ENCODE data around the gene LRRC43.

DNA sequence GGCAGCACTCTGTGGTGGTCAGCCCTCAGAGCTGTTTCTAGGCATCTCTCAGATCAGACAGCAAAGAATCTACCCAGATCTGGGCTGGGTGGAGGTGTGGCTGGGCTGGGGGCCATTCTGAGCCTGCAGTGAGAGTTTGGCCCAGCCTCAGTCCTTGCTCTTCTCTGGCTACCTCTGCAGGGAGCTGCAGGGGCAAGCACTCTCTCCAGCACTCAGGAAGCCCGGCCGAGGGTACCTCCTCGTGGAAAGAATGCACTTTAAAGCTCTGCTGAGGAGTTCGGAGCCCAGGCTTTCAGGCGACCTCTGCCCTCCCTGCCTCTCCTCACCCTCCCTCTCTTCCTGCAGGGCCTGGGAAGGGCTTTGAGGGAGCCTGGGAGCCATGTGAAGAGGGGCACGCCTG, 40.1 kb upstream of the LRRC43 start:
- TF ChIP-seq, protein P1, sequence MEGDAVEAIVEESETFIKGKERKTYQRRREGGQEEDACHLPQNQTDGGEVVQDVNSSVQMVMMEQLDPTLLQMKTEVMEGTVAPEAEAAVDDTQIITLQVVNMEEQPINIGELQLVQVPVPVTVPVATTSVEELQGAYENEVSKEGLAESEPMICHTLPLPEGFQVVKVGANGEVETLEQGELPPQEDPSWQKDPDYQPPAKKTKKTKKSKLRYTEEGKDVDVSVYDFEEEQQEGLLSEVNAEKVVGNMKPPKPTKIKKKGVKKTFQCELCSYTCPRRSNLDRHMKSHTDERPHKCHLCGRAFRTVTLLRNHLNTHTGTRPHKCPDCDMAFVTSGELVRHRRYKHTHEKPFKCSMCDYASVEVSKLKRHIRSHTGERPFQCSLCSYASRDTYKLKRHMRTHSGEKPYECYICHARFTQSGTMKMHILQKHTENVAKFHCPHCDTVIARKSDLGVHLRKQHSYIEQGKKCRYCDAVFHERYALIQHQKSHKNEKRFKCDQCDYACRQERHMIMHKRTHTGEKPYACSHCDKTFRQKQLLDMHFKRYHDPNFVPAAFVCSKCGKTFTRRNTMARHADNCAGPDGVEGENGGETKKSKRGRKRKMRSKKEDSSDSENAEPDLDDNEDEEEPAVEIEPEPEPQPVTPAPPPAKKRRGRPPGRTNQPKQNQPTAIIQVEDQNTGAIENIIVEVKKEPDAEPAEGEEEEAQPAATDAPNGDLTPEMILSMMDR (conservative IDR thresholded peaks at IDR 0.05) = no peak
- no peak for TF ChIP-seq ZFX (IDR thresholded peaks at IDR 0.05)
